ENCODE results near the gene PROX1. TPM values are rescaled to one million over a fixed set of nuclear protein-coding genes. Genes with fewer than 3 reads are reported as not detected.

Gene PROX1
- total RNA-seq, 1 experiment from 2014 or later: 0.40 TPM

GRCh38 chr1:213986020-213986924 lies 1.5 kb upstream of the PROX1 start:
- intact Hi-C loops (cut with micrococcal nuclease; ENCODE audit: unreplicated experiment): no loop called here
- BruUV-seq (replicated peaks): no TSS peak
- H3K4me1 Mint-ChIP-seq (ENCODE audit: low read depth, unreplicated experiment): peaks cover 14% of the 10 kb centered on the region
- no peak overlapping the region for H3K27ac Mint-ChIP-seq (ENCODE audit: unreplicated experiment)
- peaks cover 20% of the 10 kb centered on the region for H3K36me3 Mint-ChIP-seq (ENCODE audit: insufficient read depth, unreplicated experiment)
- peaks cover 3% of the 10 kb centered on the region for H3K9me3 Mint-ChIP-seq (ENCODE audit: low read depth, unreplicated experiment)
- peaks cover 100% of the 10 kb centered on the region for H3K27me3 Mint-ChIP-seq (ENCODE audit: unreplicated experiment)
- CTCF ChIA-PET: no interaction called here
- H3K4me3 Mint-ChIP-seq (ENCODE audit: low read depth, unreplicated experiment): no peak overlapping the region
- no peak for DNase-seq
- no peak for TF ChIP-seq CTCF (IDR thresholded peaks at IDR 0.05; ENCODE audit: unreplicated experiment)

GRCh38 chr1:213986925-213987250 lies 885 bp upstream of the PROX1 start:
- no TSS peak for BruUV-seq (replicated peaks)
- CTCF ChIA-PET: interaction anchor here (1.3 kb wide), 1 partner anchor 136 kb away, joined by 8 read pairs; no protein-coding TSS in a partner anchor
- Mint-ChIP-seq H3K9me3 (ENCODE audit: low read depth, unreplicated experiment) (peaks cover 3% of the 10 kb centered on the region), H3K27me3 (ENCODE audit: unreplicated experiment) (peaks cover 96% of the 10 kb centered on the region), H3K4me1 (ENCODE audit: low read depth, unreplicated experiment) (peaks cover 14% of the 10 kb centered on the region), H3K36me3 (ENCODE audit: insufficient read depth, unreplicated experiment) (peaks cover 20% of the 10 kb centered on the region), H3K4me3 (ENCODE audit: low read depth, unreplicated experiment) (peak overlapping the region; percentile 86), H3K27ac (ENCODE audit: unreplicated experiment) (peak overlapping the region; percentile 91)
- no peak for DNase-seq
- TF ChIP-seq CTCF (IDR thresholded peaks at IDR 0.05; ENCODE audit: unreplicated experiment): no peak
- intact Hi-C loops (cut with micrococcal nuclease; ENCODE audit: unreplicated experiment): no loop called here

GRCh38 chr1:213987422-213987926 lies 299 bp upstream of the PROX1 start:
- H3K27ac Mint-ChIP-seq (ENCODE audit: unreplicated experiment): peak overlapping the region; percentile 91
- CTCF ChIA-PET: interaction anchor here (0.5 to 1.3 kb wide), 6 partner anchors 18 to 1514 kb away, joined by 3 to 8 read pairs (median 4); no protein-coding TSS in a partner anchor
- peaks cover 90% of the 10 kb centered on the region for H3K27me3 Mint-ChIP-seq (ENCODE audit: unreplicated experiment)
- H3K36me3 Mint-ChIP-seq (ENCODE audit: insufficient read depth, unreplicated experiment): peaks cover 20% of the 10 kb centered on the region
- no peak for TF ChIP-seq CTCF (IDR thresholded peaks at IDR 0.05; ENCODE audit: unreplicated experiment)
- H3K4me3 Mint-ChIP-seq (ENCODE audit: low read depth, unreplicated experiment): peak overlapping the region; percentile 86
- no peak for DNase-seq
- no TSS peak for BruUV-seq (replicated peaks)
- peaks cover 14% of the 10 kb centered on the region for H3K4me1 Mint-ChIP-seq (ENCODE audit: low read depth, unreplicated experiment)
- H3K9me3 Mint-ChIP-seq (ENCODE audit: low read depth, unreplicated experiment): peaks cover 3% of the 10 kb centered on the region
- intact Hi-C loops (cut with micrococcal nuclease; ENCODE audit: unreplicated experiment): no loop called here

- peak overlapping the region; percentile 86 for H3K4me3 Mint-ChIP-seq (ENCODE audit: low read depth, unreplicated experiment)
- H3K9me3 Mint-ChIP-seq (ENCODE audit: low read depth, unreplicated experiment): peaks cover 3% of the 10 kb centered on the region
- no TSS peak for BruUV-seq (replicated peaks)
- peaks cover 20% of the 10 kb centered on the region for H3K36me3 Mint-ChIP-seq (ENCODE audit: insufficient read depth, unreplicated experiment)
- peaks cover 81% of the 10 kb centered on the region for H3K27me3 Mint-ChIP-seq (ENCODE audit: unreplicated experiment)
- intact Hi-C loops (cut with micrococcal nuclease; ENCODE audit: unreplicated experiment): loop anchor here (2.0 kb wide), 1 partner anchor 134 kb away; no protein-coding TSS in a partner anchor
- TF ChIP-seq CTCF (IDR thresholded peaks at IDR 0.05; ENCODE audit: unreplicated experiment): no peak
- CTCF ChIA-PET: interaction anchor here (1.3 kb wide), 1 partner anchor 134 kb away, joined by 8 read pairs; no protein-coding TSS in a partner anchor
- DNase-seq: no peak
- H3K27ac Mint-ChIP-seq (ENCODE audit: unreplicated experiment): peak overlapping the region; percentile 91
- peaks cover 14% of the 10 kb centered on the region for H3K4me1 Mint-ChIP-seq (ENCODE audit: low read depth, unreplicated experiment)
These were observed 781 bp downstream of the PROX1 start for GRCh38 chr1:213988507-213989001.
